BLaER1 (cell line): ENCODE measurements around the gene DENND2A.

Experiments
- H3K27ac ChIP-seq: shearing (Covaris generic); formaldehyde crosslinking; 2 replicates; pipeline ENCODE4 v1.8.1; 2022
- H3K27me3 ChIP-seq: shearing (Covaris generic); formaldehyde crosslinking; 2 replicates; pipeline ENCODE4 v1.8.1; 2022
- H3K36me3 ChIP-seq: shearing (Covaris generic); formaldehyde crosslinking; 2 replicates; pipeline ENCODE4 v1.8.1; 2022
- H3K4me1 ChIP-seq: shearing (Covaris generic); formaldehyde crosslinking; 2 replicates; pipeline ENCODE4 v1.8.1; 2022
- H3K4me2 ChIP-seq: shearing (Covaris generic); formaldehyde crosslinking; 2 replicates; pipeline ENCODE4 v1.8.1; 2022
- H3K4me3 ChIP-seq: shearing (Covaris generic); formaldehyde crosslinking; 2 replicates; pipeline ENCODE4 v1.8.1; 2022
- H3K9ac ChIP-seq: shearing (Covaris generic); formaldehyde crosslinking; 2 replicates; pipeline ENCODE4 v1.8.1; 2022
- H3K9me3 ChIP-seq: shearing (Covaris generic); formaldehyde crosslinking; 2 replicates; pipeline ENCODE4 v1.8.1; 2022
- H4K20me1 ChIP-seq: shearing (Covaris generic); formaldehyde crosslinking; 2 replicates; pipeline ENCODE4 v1.8.1; 2022
- Cebpa-rat ChIP-seq: shearing (Covaris generic); IDR thresholded peaks from 2 replicates; pipeline ENCODE4 v1.8.1; 2022

The DENND2A gene, protein sequence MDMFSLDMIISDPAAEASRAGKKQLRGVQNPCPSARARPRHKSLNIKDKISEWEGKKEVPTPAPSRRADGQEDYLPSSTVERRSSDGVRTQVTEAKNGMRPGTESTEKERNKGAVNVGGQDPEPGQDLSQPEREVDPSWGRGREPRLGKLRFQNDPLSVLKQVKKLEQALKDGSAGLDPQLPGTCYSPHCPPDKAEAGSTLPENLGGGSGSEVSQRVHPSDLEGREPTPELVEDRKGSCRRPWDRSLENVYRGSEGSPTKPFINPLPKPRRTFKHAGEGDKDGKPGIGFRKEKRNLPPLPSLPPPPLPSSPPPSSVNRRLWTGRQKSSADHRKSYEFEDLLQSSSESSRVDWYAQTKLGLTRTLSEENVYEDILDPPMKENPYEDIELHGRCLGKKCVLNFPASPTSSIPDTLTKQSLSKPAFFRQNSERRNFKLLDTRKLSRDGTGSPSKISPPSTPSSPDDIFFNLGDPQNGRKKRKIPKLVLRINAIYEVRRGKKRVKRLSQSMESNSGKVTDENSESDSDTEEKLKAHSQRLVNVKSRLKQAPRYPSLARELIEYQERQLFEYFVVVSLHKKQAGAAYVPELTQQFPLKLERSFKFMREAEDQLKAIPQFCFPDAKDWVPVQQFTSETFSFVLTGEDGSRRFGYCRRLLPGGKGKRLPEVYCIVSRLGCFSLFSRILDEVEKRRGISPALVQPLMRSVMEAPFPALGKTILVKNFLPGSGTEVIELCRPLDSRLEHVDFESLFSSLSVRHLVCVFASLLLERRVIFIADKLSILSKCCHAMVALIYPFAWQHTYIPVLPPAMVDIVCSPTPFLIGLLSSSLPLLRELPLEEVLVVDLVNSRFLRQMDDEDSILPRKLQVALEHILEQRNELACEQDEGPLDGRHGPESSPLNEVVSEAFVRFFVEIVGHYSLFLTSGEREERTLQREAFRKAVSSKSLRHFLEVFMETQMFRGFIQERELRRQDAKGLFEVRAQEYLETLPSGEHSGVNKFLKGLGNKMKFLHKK

GRCh38 chr7:140640727-140641523 lies at the start of gene DENND2A:
Gene DENND2A, minus strand, starts transcription at chr7:140640813. Its CDS starts 38,416 bp downstream, at chr7:140602397.
- no peak for TF ChIP-seq Cebpa-rat
- Histone ChIP-seq H3K4me3 (peak within 1 kb of the TSS; percentile 76), H3K4me1 (peaks cover 40% of the 10 kb centered on the region), H4K20me1 (peaks cover 7% of the 10 kb centered on the region; the same call in 1 of the 2 replicates), H3K27me3 (peaks cover 27% of the 10 kb centered on the region), H3K4me2 (peak within 1 kb of the TSS; percentile 94), H3K9ac (peak within 1 kb of the TSS; percentile 66; the same call in 1 of the 2 replicates), H3K27ac (peak within 1 kb of the TSS; percentile 22; the same call in 1 of the 2 replicates), H3K9me3 (no peaks in the 10 kb centered on the region), H3K36me3 (no peaks in the 10 kb centered on the region)

GRCh38 chr7:140689199-140690152 lies 48.9 kb upstream of the DENND2A start:
- TF ChIP-seq Cebpa-rat, result no peak
- Histone ChIP-seq H3K4me2 (no peak overlapping the region), H3K9me3 (no peaks in the 10 kb centered on the region), H3K9ac (no peak overlapping the region), H3K27ac (no peak overlapping the region), H3K4me3 (no peak overlapping the region), H3K4me1 (no peaks in the 10 kb centered on the region), H4K20me1 (no peaks in the 10 kb centered on the region), H3K27me3 (no peaks in the 10 kb centered on the region), H3K36me3 (peaks cover 82% of the 10 kb centered on the region)

DNA sequence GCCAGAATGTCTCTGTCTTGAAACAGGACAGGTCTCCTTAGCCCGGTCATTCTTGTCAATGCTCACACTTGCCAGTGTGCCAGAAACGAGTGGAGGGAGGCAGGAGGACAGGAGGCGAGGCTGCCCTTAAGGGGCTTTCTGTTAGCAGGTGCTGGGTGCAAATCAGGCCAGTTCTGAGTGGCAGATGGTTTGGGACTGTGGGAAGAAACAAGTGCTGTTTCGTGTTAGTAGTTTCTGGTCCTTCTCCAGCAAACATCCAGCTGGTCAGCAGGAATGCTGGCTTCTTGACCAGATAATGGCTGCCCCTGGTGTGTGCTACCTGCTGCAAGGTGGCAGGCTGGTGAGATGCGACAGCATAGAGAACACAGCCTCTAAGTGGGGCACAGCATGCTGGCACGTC lies 47.7 kb upstream of the DENND2A start:
- peaks cover 90% of the 10 kb centered on the region for H3K36me3 ChIP-seq
- no peak overlapping the region for H3K9ac ChIP-seq
- no peaks in the 10 kb centered on the region for H4K20me1 ChIP-seq
- no peaks in the 10 kb centered on the region for H3K9me3 ChIP-seq
- H3K4me3 ChIP-seq, result no peak overlapping the region
- TF ChIP-seq Cebpa-rat, result no peak
- no peak overlapping the region for H3K4me2 ChIP-seq
- no peaks in the 10 kb centered on the region for H3K4me1 ChIP-seq
- H3K27ac ChIP-seq, result no peak overlapping the region
- H3K27me3 ChIP-seq, result no peaks in the 10 kb centered on the region

- no peaks in the 10 kb centered on the region for H3K27me3 ChIP-seq
- no peak overlapping the region for H3K27ac ChIP-seq
- no peak overlapping the region for H3K4me2 ChIP-seq
- peaks cover 94% of the 10 kb centered on the region for H3K36me3 ChIP-seq
- no peaks in the 10 kb centered on the region for H4K20me1 ChIP-seq
- no peak overlapping the region for H3K4me3 ChIP-seq
- no peak overlapping the region for H3K9ac ChIP-seq
- no peaks in the 10 kb centered on the region for H3K4me1 ChIP-seq
- TF ChIP-seq Cebpa-rat, result no peak
- H3K9me3 ChIP-seq, result no peaks in the 10 kb centered on the region
Observed at GRCh38 chr7:140686921-140687320, 46.3 kb upstream of the DENND2A start.

DNA sequence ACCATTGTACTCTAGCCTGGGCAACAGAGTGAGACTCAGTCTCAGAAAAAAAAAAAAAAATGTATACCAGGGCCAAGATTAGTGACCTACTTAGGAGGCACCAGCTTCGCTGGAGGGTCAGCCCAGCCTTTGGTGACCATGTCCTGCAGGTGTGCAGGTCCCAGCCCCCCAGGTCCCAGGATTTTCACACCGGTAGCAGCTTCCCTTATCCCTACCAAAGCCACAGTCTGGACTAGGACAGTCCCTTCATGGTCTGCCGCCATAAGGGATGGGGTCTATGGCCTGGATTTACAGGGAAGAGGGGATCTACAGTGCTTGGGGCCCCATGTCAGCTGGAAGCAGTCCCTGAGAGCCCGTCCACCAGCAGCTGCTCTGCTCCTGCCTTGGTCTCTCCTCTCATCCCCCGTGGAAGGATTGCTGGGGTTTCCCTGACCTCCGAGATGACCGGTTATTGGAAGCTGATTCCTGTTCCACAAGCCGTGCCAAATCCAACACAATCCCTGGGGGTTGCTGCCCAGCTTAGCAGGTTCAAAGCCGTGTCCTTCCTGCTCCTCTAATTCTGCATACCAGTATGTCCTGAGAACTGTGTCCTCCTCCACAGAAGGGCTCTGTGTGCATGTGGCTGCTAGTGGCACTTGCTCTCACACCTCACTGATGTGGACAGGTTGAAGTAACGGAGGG lies 44.9 kb upstream of the DENND2A start:
- Histone ChIP-seq H4K20me1 (no peaks in the 10 kb centered on the region), H3K27ac (no peak overlapping the region), H3K9ac (no peak overlapping the region), H3K4me3 (no peak overlapping the region), H3K4me2 (no peak overlapping the region), H3K36me3 (peaks cover 94% of the 10 kb centered on the region), H3K9me3 (no peaks in the 10 kb centered on the region), H3K27me3 (no peaks in the 10 kb centered on the region), H3K4me1 (no peaks in the 10 kb centered on the region)
- TF ChIP-seq Cebpa-rat, result no peak

DNA sequence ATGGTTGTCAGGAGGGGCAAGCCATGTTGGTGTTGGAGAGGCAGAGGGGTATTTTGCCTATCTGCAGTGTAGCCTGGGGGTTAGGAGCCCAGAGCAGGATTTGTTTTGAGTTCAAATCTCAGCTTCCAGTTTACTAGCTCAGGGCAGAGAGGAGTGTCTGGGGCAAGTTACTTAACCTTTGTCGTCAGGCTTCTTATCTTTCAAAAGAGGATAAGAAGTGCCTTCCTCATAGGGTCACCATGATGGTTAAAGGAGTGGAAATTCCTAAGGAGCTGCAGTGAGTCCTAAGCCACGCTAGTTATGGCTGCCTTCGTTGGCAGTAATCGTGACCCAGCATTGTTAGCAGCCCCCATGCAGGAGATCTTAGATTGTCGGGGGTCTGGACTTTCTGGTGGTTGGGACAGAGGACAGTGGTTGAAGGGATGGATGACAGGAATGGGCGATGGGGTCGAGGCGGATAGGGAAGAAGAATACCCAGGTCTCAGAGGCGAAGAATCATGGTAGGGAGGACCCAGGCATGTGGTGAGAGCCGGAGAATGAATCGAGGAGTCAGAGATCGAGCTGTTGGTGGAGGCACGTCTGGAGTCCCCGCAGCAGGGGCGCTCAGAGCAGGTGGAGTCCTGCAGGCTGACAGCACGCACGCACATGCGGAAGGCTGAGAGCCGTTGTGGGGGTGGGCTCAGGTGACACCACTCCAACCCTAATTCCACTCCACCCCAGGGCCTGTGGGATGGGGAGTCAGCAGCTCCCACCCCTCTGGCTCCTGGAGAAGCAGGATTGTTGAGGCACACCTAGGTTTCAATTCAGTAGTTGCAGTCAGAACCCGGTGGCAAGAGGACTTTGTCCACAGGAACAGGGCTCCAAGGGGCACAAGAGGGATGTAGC lies 43.7 kb upstream of the DENND2A start:
- Histone ChIP-seq H3K36me3 (peaks cover 96% of the 10 kb centered on the region), H3K27me3 (no peaks in the 10 kb centered on the region), H3K27ac (no peak overlapping the region), H3K4me3 (no peak overlapping the region), H3K4me2 (no peak overlapping the region), H3K9ac (no peak overlapping the region), H3K4me1 (no peaks in the 10 kb centered on the region), H4K20me1 (no peaks in the 10 kb centered on the region), H3K9me3 (no peaks in the 10 kb centered on the region)
- no peak for TF ChIP-seq Cebpa-rat

DNA sequence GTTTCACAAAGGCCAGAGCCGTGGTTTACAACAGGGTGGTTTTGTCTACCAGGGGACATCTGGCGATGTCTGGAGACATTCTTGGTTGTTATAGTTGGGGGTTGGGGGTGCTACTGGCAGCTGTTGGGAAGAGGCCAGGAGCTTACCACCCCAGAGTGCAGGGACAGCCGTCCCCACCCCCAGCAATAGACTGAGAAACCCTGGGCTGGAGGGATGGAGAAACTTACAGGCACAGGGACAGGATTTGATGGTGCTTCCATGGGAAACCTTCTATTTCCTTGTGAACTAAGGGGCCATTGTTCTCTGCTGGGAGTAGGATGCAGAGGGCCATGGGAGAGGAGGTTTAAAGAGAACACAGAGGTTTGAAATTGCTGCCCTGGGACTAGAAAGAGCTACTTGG lies 43.0 kb upstream of the DENND2A start:
- Histone ChIP-seq H3K4me2 (no peak overlapping the region), H3K9ac (no peak overlapping the region), H3K4me1 (no peaks in the 10 kb centered on the region), H3K27ac (no peak overlapping the region), H3K4me3 (no peak overlapping the region), H3K36me3 (peaks cover 97% of the 10 kb centered on the region), H3K27me3 (no peaks in the 10 kb centered on the region), H3K9me3 (no peaks in the 10 kb centered on the region), H4K20me1 (no peaks in the 10 kb centered on the region)
- TF ChIP-seq Cebpa-rat, result no peak
